Measurements from ENCODE around the gene SYT2. TPM values are rescaled to one million over a fixed set of nuclear protein-coding genes. Genes with fewer than 3 reads are reported as not detected.

Gene SYT2
- total RNA-seq, 1 donor from 2014 or later = 0.06 TPM

DNA sequence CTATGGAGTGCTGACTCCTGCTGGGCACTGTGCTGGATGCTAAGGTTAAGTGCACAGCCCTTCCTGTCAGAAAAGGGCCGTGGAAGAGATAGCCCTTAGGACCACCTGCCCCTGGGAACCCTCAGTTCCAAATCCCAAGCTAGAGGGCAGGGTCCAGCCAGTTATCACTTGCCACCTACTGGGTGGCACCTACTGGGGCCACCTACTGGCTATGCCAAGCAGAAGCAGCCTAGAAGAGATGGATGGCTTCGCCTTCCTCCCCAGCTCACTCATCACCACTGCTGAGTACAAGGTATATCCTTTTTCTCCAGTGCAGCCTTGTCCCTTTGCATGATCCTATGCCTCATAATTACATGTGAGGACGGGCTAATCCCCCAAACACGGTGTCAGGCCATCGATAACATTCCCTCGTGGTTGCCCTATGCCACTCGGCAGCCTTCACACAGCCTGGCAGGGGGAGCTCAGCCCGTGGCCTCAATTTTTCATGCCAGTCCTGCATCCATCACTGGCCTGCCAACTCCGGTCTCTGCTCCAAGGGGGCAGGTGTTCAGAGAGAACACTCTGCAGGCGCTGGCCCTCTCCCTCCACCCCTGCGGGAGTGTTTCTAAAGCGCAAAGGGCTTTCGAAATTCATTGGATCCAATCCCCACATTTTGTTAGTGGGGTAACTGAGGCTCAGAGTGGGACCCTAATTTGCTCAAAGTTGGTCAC lies 49.0 kb downstream of the SYT2 start:
- no peak overlapping the region for H3K27ac ChIP-seq
- H3K36me3 ChIP-seq = no peaks in the 10 kb centered on the region
- intact Hi-C loops (cut with DNase I) = no loop called here
- H3K4me3 ChIP-seq = no peak overlapping the region
- no peaks in the 10 kb centered on the region for H3K9me3 ChIP-seq
- DNase-seq (no peak), ATAC-seq (peak; percentile 49)
- TF ChIP-seq, protein P1, sequence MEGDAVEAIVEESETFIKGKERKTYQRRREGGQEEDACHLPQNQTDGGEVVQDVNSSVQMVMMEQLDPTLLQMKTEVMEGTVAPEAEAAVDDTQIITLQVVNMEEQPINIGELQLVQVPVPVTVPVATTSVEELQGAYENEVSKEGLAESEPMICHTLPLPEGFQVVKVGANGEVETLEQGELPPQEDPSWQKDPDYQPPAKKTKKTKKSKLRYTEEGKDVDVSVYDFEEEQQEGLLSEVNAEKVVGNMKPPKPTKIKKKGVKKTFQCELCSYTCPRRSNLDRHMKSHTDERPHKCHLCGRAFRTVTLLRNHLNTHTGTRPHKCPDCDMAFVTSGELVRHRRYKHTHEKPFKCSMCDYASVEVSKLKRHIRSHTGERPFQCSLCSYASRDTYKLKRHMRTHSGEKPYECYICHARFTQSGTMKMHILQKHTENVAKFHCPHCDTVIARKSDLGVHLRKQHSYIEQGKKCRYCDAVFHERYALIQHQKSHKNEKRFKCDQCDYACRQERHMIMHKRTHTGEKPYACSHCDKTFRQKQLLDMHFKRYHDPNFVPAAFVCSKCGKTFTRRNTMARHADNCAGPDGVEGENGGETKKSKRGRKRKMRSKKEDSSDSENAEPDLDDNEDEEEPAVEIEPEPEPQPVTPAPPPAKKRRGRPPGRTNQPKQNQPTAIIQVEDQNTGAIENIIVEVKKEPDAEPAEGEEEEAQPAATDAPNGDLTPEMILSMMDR (IDR thresholded peaks at IDR 0.05) = peak; percentile 16
- H3K27me3 ChIP-seq = peaks cover 64% of the 10 kb centered on the region
- H3K4me1 ChIP-seq = no peaks in the 10 kb centered on the region

DNA sequence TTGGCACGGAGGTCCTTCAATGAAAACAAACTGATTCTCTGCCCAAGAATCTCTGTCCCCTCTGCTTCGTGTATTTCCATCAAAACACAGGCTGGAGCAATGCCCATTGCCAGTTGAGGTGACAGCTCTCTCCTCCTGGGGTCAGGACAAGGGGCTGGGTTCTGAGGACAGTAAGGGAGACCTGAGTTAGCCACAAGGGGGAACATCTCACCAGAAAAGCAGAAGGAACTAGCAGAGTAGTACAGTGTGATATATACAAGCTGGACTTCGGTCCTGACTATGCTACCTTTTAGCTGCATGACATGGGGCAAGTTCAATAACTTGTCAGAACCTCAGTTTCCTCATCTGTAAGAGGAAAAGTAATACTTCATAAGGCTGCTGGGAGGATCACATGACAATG lies 50.3 kb downstream of the SYT2 start:
- peaks cover 74% of the 10 kb centered on the region for H3K27me3 ChIP-seq
- ATAC-seq (no peak), DNase-seq (no peak)
- no peak overlapping the region for H3K4me3 ChIP-seq
- TF ChIP-seq, protein P1 (IDR thresholded peaks at IDR 0.05) = no peak
- H3K4me1 ChIP-seq = no peaks in the 10 kb centered on the region
- no peaks in the 10 kb centered on the region for H3K9me3 ChIP-seq
- H3K36me3 ChIP-seq = no peaks in the 10 kb centered on the region
- intact Hi-C loops (cut with DNase I) = no loop called here
- H3K27ac ChIP-seq = no peak overlapping the region

DNA sequence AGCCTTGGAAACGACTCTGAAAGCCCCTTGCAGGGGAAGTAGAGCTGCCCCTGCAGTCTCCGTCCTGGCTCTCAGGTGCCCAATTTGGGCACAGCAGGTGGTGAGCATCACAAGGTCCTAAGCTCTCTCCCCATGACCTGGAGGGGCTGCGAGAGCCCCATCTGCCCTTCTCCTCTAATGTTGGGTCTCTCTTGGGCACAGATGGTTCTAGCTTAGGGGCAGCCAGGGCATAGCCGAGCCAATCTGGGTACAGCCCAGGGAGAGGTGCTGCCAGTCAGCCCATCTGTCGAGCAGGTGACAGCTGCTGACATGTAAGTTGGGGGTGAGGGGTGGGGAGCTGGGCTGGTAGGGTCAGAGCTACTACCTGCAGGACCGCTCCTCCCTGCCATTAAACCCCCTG lies 50.7 kb downstream of the SYT2 start:
- Histone ChIP-seq H3K36me3 (no peaks in the 10 kb centered on the region), H3K27me3 (peaks cover 71% of the 10 kb centered on the region), H3K4me1 (no peaks in the 10 kb centered on the region), H3K27ac (no peak overlapping the region), H3K4me3 (no peak overlapping the region), H3K9me3 (no peaks in the 10 kb centered on the region)
- TF ChIP-seq, protein P1 (IDR thresholded peaks at IDR 0.05) = no peak
- DNase-seq = no peak
- intact Hi-C loops (cut with DNase I) = no loop called here
- ATAC-seq = no peak

DNA sequence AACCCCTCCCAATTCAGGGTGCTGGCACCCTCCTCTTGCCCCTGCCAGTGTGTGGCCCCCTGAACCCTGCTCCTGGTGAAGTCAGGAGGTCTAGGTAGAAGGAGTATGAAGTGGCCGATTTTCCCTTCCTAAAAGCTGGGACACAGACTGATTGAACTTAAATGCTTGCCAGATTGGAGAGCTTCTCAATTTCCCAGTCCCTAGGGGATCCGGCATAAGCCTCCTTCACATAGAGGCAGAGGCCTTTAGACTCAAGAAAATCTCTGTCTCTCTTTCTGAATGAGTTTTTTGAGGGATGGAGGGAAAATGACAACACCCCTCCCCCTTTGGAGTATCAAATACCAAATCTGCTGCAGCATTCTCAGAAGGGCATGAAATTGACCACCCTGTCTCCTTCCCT lies 51.5 kb downstream of the SYT2 start:
- H3K9me3 ChIP-seq = no peaks in the 10 kb centered on the region
- no peaks in the 10 kb centered on the region for H3K4me1 ChIP-seq
- intact Hi-C loops (cut with DNase I) = no loop called here
- no peak overlapping the region for H3K4me3 ChIP-seq
- TF ChIP-seq, protein P1 (IDR thresholded peaks at IDR 0.05) = no peak
- no peaks in the 10 kb centered on the region for H3K36me3 ChIP-seq
- peaks cover 63% of the 10 kb centered on the region for H3K27me3 ChIP-seq
- no peak overlapping the region for H3K27ac ChIP-seq
- ATAC-seq = no peak
- DNase-seq = no peak

DNA sequence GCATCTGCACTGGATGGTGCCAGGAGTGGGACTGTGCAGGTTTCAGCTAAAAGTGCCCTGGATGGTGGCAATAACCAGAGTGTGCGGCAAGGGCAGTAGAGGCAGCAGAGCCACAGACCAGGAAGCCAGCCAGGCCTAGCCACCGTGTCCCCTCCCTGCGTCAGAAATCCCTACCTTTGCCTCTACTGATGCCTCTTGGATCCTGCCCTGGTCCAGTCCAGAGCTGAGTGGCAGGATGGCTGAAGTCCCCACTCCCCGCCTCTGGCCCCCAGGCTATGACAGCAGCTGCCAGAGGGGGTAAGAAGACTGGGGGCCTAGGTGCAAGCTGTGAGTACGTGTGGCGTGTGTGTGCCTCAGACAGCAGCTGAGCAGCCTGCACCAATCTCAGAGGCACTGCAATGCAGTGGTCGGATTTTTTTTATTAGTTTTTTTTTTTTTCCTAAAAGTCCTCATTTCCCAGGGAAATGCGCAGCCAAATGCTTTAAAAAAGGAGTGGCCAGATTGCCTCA lies 51.9 kb downstream of the SYT2 start:
- intact Hi-C loops (cut with DNase I) = no loop called here
- Histone ChIP-seq H3K4me3 (no peak overlapping the region), H3K27ac (no peak overlapping the region), H3K27me3 (peaks cover 59% of the 10 kb centered on the region), H3K9me3 (no peaks in the 10 kb centered on the region), H3K4me1 (no peaks in the 10 kb centered on the region), H3K36me3 (no peaks in the 10 kb centered on the region)
- TF ChIP-seq, protein P1 (IDR thresholded peaks at IDR 0.05) = no peak
- ATAC-seq = no peak
- DNase-seq = no peak

Measured in upper lobe of right lung (tissue), 1 donor.